HUES6 (cell line): ENCODE measurements around the gene DTL.

ENCODE experiments used
- H3K27ac ChIP-seq: 2 replicates; pipeline ENCODE4 v1.7.0; 2013; ENCODE audit warnings: low read depth, mild to moderate bottlenecking, low read length, inconsistent platforms
- H3K27me3 ChIP-seq: 2 replicates; pipeline ENCODE4 v1.6.1; 2013; ENCODE audit warnings: low read length; ENCODE audit not compliant: control insufficient read depth, insufficient read depth
- H3K36me3 ChIP-seq: 2 replicates; pipeline ENCODE4 v1.6.1; 2013; ENCODE audit warnings: low read length; ENCODE audit not compliant: control insufficient read depth, insufficient read depth
- H3K4me1 ChIP-seq: 2 replicates; pipeline ENCODE4 v1.6.1; 2013; ENCODE audit warnings: low read length; ENCODE audit not compliant: control insufficient read depth, insufficient read depth
- H3K4me3 ChIP-seq: 2 replicates; pipeline ENCODE4 v1.5.1; 2013; ENCODE audit warnings: low read depth, low read length
- H3K9ac ChIP-seq: one replicate; pipeline ENCODE4 v1.6.1; 2013; ENCODE audit warnings: mild to moderate bottlenecking, low read length
- H3K9me3 ChIP-seq: 2 replicates; pipeline ENCODE4 v1.6.1; 2013; ENCODE audit warnings: low read depth, low read length; ENCODE audit not compliant: control insufficient read depth, insufficient read depth

Gene DTL

DNA sequence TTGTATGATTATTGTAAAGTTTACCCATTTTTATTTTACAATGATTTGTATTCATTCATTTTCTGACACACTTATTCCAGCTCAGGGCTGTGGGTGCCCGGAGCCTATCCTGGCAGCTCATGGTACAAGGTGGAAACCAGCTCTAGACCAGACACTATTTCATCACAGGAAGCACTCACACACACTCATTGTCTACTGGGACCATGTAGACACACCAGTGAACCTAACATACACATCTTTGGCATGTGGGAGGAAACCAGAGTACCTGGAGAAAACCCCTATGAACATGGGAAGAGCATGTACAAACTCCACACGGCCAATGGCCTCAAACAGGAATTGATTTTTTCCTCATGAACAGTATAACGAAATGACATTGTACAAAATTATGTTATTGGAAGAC is 2.4 kb downstream of the DTL start:
- no peaks in the 10 kb centered on the region for H3K27me3 ChIP-seq
- peaks cover 35% of the 10 kb centered on the region for H3K36me3 ChIP-seq
- peaks cover 19% of the 10 kb centered on the region for H3K4me1 ChIP-seq
- peak overlapping the region; percentile 7 for H3K9ac ChIP-seq
- no peak overlapping the region for H3K27ac ChIP-seq
- peak overlapping the region; percentile 89; the same call in 1 of the 2 replicates for H3K4me3 ChIP-seq
- no peaks in the 10 kb centered on the region; the same call in 1 of the 2 replicates for H3K9me3 ChIP-seq

DNA sequence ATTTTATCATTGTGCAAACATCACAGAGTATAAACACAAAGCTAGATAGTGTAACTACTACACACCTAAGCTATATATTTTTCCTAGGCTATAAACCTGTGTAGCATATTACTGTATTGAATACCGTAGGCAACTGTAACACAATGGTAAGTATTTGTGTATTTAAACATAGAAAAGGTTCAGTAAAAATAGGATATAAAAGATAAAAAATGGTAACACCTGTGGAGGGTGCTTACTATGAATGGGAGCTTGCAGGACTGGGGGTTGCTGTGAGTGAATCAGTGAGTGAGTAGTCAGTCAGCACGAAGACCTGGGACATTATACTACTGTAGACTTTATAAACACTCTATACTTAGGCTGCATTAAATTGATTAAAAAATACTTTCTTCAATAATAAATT is 4.1 kb downstream of the DTL start:
- Histone ChIP-seq H3K27me3 (no peaks in the 10 kb centered on the region), H3K4me3 (no peak overlapping the region), H3K9me3 (no peaks in the 10 kb centered on the region), H3K36me3 (peaks cover 45% of the 10 kb centered on the region), H3K9ac (no peak overlapping the region), H3K4me1 (peaks cover 19% of the 10 kb centered on the region), H3K27ac (no peak overlapping the region)

DNA sequence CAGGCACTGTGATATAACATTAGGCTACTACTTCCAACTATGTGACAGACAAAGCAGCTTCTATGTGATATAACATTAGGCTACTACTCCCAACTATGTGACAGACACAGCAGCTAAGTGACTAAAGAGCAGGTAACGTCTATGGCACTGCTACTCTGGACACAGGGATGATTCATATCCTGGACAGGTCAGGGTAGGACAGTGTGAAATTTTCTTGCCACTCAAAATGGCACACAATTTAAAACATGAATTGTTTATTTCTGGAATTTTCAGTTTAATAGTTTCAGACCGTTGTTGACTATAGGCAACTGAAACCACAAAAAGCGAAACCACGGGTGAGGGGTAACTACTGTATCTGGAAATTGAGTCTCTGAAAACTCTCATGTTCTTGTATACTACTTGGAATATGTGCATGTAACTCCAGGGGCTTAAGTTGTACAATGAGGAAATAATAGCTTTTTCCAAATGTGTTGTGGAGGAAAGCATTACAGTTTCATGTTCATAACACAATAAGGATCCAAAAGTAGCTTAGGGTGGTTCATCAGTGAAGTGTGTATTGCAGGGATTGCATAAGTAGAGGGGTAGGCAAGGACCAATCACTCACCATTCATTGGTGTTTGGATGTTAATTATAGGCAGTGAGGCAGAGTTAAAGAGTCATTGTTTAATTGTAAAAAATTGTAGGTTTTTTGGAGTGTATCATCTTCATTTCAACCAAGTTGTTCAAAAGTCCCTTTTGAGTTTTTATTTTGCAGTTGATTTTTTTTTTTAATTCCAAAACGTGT is 5.3 kb downstream of the DTL start:
- Histone ChIP-seq H3K4me3 (0 out of 2 replicates have a peak overlapping the region, but pooled peaks have one; percentile 15), H3K27ac (no peak overlapping the region), H3K4me1 (peaks cover 19% of the 10 kb centered on the region), H3K9ac (no peak overlapping the region), H3K27me3 (no peaks in the 10 kb centered on the region), H3K9me3 (no peaks in the 10 kb centered on the region), H3K36me3 (peaks cover 57% of the 10 kb centered on the region)

DNA sequence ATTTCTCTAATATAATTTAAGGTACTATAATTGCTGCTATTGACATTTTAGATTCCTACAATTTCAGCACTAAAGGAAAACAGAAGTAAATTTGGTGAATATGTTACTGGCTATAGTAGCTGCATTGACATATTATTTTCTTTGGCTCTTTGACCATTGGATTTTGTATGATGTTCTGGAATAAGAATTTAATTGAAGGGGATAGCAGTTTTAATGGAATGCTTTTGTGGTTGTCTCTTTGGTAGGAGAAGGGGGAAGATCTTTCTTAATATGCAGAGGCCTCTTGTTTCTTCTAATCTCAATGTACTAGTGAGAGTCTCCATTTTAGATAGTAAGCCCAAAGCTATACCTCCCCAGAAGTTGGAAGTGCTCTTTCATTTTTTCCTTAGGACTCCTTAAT is 6.9 kb downstream of the DTL start:
- H3K4me3 ChIP-seq = no peak overlapping the region
- H3K9me3 ChIP-seq = no peaks in the 10 kb centered on the region

DNA sequence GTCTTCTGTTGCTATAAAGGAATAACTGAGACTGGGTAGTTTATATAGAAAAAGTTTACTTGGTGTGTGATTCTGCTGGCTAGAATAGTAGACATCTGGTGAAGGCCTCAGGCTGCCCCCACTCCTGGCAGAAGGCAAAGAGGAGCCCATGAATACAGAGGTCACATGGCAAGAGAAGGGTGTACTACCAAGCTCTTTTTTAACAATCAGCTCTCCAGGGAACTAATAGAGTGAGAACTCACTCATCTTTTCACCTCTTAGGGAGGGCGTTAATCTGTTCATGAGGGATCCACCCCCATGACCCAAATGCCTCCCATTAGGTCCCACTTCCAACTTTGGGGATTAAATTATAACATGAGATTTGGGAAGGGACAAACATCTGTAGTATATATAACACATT is 9.3 kb downstream of the DTL start:
- H3K27ac ChIP-seq = no peak overlapping the region
- H3K4me3 ChIP-seq = no peak overlapping the region
- H3K36me3 ChIP-seq = peaks cover 81% of the 10 kb centered on the region
- peaks cover 4% of the 10 kb centered on the region; the same call in 1 of the 2 replicates for H3K4me1 ChIP-seq
- no peaks in the 10 kb centered on the region for H3K9me3 ChIP-seq
- H3K27me3 ChIP-seq = no peaks in the 10 kb centered on the region
- H3K9ac ChIP-seq = no peak overlapping the region

More for the DNA sequence above, 6.9 kb downstream of the DTL start:
- Histone ChIP-seq H3K27me3 (no peaks in the 10 kb centered on the region), H3K4me1 (peaks cover 14% of the 10 kb centered on the region), H3K9ac (no peak overlapping the region), H3K36me3 (peaks cover 72% of the 10 kb centered on the region), H3K27ac (no peak overlapping the region)

DNA sequence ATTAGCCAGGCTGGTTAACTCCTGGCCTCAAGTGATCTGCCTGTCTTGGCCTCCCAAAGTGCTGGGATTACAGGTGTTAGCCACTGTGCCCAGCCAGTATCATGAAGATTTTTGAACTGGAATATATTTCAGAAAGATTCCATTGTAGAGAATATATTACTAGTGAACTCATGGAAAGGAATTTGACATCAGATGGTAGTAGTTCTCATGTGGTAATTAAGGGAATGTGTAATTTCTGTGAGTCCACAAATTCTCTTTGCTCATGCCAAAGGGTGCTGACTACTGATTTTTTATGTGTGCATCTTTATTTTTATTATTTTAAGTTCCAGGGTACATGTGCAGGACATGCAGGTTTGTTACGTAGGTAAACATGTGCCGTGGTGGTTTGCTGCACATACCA is 10.4 kb downstream of the DTL start:
- Histone ChIP-seq H3K27me3 (no peaks in the 10 kb centered on the region), H3K9me3 (no peaks in the 10 kb centered on the region), H3K9ac (no peak overlapping the region), H3K4me1 (peaks cover 2% of the 10 kb centered on the region; the same call in 1 of the 2 replicates), H3K4me3 (no peak overlapping the region), H3K27ac (no peak overlapping the region), H3K36me3 (peaks cover 82% of the 10 kb centered on the region)

DNA sequence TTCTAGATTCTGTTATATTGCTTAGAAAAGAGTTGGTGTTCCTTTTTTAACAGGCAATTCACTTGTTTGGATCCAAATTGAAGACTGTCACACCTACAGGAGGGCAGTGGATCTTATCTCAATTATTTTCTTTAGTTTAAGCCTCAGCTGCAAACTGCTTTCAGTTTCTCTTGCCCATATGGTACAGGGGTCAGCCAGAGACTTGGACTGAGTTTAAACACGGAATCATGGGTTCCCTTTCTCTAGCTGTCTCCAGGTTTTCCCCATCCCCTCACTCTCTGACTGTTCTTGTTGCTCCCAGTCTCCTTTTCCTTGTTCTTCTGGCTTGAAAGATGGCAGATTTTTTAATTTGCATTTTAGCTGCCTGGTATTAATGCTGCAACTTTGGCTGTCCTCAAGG is 18.4 kb downstream of the DTL start:
- no peak overlapping the region for H3K4me3 ChIP-seq
- H3K9ac ChIP-seq = no peak overlapping the region
- H3K4me1 ChIP-seq = no peaks in the 10 kb centered on the region
- no peak overlapping the region for H3K27ac ChIP-seq
- peaks cover 89% of the 10 kb centered on the region for H3K36me3 ChIP-seq
- H3K27me3 ChIP-seq = no peaks in the 10 kb centered on the region
- H3K9me3 ChIP-seq = no peaks in the 10 kb centered on the region

DNA sequence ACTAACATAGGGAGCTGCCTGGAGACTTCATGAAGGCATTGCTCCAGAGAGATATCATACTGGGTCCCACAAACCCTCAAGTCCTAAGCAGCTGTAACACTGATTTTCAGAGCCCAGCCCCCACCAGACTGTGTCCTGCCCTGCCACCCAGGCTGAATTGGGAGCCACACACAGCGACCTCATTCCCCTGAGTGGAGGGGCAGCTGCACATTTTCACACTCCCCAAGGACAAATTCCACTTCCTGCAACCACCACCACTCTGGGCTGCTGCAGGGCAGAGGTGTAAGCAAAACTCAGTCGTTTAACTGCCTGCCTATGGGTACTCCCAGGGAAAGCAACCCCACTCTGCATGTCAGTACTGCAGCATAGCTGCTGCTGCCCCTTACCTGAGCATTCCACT is 19.8 kb downstream of the DTL start:
- Histone ChIP-seq H3K4me3 (no peak overlapping the region), H3K4me1 (no peaks in the 10 kb centered on the region), H3K27me3 (no peaks in the 10 kb centered on the region), H3K27ac (no peak overlapping the region), H3K36me3 (peaks cover 77% of the 10 kb centered on the region), H3K9ac (no peak overlapping the region), H3K9me3 (no peaks in the 10 kb centered on the region)

DNA sequence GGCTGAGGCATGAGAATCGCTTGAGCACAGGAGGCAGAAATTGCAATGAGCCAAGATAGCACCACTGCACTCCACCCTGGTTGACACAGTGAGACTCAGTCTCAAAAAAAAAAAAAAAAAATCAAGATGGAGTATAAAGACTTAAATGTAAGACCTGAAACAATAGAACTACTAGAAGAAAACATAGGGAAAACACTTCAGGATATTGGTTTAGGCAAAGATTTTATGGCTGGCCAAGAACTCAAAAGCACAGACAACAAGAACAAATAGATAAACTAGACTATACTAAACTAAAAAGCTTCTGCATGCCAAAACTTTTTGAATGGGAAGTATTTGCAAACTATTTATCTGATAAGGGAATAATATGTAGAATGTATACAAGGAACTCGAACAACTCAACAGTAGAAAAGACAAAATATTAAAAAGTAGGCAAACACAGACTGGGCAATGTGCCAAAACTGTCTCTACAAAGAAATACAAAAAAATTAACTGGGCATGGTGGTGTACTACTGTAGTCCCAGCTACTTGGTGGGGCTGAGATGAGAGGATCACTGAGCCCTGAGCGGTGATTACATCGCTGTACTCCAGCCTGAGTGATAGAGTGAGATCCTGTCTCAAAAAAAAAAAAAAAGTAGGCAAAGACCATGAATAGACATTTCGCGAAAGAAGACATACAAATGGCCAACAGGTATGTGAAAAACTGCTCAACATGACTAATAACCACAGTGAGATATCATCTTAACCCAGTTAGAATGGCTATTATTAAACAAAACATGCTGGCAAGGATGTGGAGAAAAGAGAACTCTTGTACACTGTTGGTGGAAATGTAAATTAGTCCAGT is 25.3 kb downstream of the DTL start:
- no peaks in the 10 kb centered on the region for H3K27me3 ChIP-seq
- H3K9ac ChIP-seq = no peak overlapping the region
- peaks cover 70% of the 10 kb centered on the region for H3K36me3 ChIP-seq

DNA sequence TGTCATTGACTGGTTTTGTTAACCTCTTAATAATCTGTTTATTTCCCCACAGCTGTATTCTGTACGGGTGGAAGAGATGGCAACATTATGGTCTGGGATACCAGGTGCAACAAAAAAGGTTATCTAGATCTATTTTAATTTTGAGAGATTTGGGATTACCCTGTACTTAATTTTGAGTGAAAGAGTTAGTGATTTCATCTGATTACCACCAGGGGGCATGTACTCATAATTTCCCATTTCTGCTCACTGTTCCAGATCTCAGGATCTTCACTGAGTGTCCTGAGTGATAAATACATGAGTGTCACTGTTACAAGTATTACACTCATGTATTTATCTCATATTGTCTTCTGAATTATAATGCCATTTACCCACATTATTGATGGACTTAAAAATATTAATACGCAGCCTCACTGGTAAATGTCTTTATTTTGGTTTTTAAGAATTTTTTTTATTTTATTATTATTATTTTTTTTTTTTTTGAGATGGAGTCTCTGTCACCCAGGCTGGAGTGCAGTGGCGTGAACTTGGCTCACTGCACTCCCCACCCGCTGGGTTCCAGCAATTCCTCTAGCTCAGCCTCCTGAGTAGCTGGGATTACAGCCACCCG is 27.4 kb downstream of the DTL start:
- Histone ChIP-seq H3K36me3 (peaks cover 70% of the 10 kb centered on the region), H3K27ac (no peak overlapping the region), H3K27me3 (no peaks in the 10 kb centered on the region), H3K9me3 (no peaks in the 10 kb centered on the region), H3K9ac (no peak overlapping the region), H3K4me3 (no peak overlapping the region), H3K4me1 (no peaks in the 10 kb centered on the region)

More for the DNA sequence above, 25.3 kb downstream of the DTL start:
- Histone ChIP-seq H3K27ac (no peak overlapping the region), H3K9me3 (no peaks in the 10 kb centered on the region), H3K4me1 (no peaks in the 10 kb centered on the region), H3K4me3 (no peak overlapping the region)

DNA sequence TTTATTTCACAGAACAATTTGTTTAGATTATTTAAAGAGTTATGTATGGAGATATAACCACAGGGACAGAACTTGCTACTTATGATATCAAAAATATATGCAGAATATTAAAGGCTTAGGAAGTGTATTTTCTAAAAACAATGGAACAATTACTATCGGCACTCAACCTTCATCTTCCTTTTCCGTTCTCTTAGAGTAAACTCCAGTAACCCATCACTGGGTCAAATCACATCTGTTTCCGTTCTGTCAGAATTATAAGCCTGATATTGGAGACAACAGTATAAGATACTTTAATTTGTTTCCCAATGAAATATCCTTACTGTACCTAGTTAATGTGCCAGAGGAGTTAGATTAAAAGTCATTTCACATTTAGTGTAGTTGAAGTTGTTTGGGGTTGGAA is 32.2 kb downstream of the DTL start:
- no peaks in the 10 kb centered on the region for H3K27me3 ChIP-seq
- H3K9me3 ChIP-seq = no peaks in the 10 kb centered on the region
- H3K4me3 ChIP-seq = no peak overlapping the region
- no peaks in the 10 kb centered on the region for H3K4me1 ChIP-seq
- no peak overlapping the region for H3K9ac ChIP-seq
- no peak overlapping the region for H3K27ac ChIP-seq
- H3K36me3 ChIP-seq = peaks cover 91% of the 10 kb centered on the region
